DOHH2 (cell line): ENCODE data around the gene ARHGEF7.

Source experiments
- EZH2phosphoT487 ChIP-seq: fragments of 200-600 bp; sonication (generic); IDR thresholded peaks from 2 replicates; pipeline ENCODE4 v1.6.1; 2017; ENCODE audit warnings: borderline replicate concordance, mild to moderate bottlenecking, antibody characterized with exemption, low read length, moderate library complexity, mixed read lengths
- TF ChIP-seq, protein P1 (sequence below): fragments of 200-600 bp; sonication (generic); IDR thresholded peaks from one replicate; pipeline ENCODE4 v1.5.1; 2014; ENCODE audit warnings: antibody characterized with exemption, mild to moderate bottlenecking, low read depth, low read length; ENCODE audit not compliant: poor library complexity, severe bottlenecking

GRCh38 chr13:111336666-111337065, 221.6 kb downstream of the ARHGEF7 start:
- TF ChIP-seq, protein P1, sequence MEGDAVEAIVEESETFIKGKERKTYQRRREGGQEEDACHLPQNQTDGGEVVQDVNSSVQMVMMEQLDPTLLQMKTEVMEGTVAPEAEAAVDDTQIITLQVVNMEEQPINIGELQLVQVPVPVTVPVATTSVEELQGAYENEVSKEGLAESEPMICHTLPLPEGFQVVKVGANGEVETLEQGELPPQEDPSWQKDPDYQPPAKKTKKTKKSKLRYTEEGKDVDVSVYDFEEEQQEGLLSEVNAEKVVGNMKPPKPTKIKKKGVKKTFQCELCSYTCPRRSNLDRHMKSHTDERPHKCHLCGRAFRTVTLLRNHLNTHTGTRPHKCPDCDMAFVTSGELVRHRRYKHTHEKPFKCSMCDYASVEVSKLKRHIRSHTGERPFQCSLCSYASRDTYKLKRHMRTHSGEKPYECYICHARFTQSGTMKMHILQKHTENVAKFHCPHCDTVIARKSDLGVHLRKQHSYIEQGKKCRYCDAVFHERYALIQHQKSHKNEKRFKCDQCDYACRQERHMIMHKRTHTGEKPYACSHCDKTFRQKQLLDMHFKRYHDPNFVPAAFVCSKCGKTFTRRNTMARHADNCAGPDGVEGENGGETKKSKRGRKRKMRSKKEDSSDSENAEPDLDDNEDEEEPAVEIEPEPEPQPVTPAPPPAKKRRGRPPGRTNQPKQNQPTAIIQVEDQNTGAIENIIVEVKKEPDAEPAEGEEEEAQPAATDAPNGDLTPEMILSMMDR: no peak
- TF ChIP-seq EZH2phosphoT487: no peak
